PFSK-1 (cell line): Measurements from ENCODE around the gene ITGA3.

Experiments used
- FOXP2 ChIP-seq: optimal IDR thresholded peaks from 2 replicates; pipeline ENCODE3; 2011; ENCODE audit warnings: borderline replicate concordance, control low read depth, inconsistent platforms; ENCODE audit not compliant: insufficient read depth; ENCODE audit errors: extremely low read length, extremely low read depth
- POLR2AphosphoS5 ChIP-seq: IDR thresholded peaks from 2 replicates; pipeline ENCODE4 v1.6.1; 2012; ENCODE audit warnings: low read depth, mild to moderate bottlenecking, control low read depth, low read length, moderate library complexity
- REST ChIP-seq, 2 experiments: IDR thresholded peaks; 2 replicates each; pipeline versions ENCODE4 v1.6.1 to v1.8.0; 2011 to 2012; ENCODE audit warnings: low read depth in 2 of 2, low read length in 2 of 2, control low read depth in 1 of 2, inconsistent platforms in 1 of 2, mild to moderate bottlenecking in 1 of 2, moderate library complexity in 1 of 2; ENCODE audit not compliant: insufficient read depth in 1 of 2
- SIN3A ChIP-seq: IDR thresholded peaks from 2 replicates; pipeline ENCODE4 v1.6.1; 2012; ENCODE audit warnings: mild to moderate bottlenecking, low read length, moderate library complexity, borderline replicate concordance; ENCODE audit not compliant: insufficient read depth
- TAF1 ChIP-seq: IDR thresholded peaks from 2 replicates; pipeline ENCODE4 v1.6.1; 2012; ENCODE audit warnings: low read length, control low read depth, borderline replicate concordance; ENCODE audit not compliant: insufficient read depth

ITGA3 gene

GRCh38 chr17:50134206-50135110 is 78.5 kb downstream of the ITGA3 start:
- TF ChIP-seq SIN3A, result no peak
- no peak for TF ChIP-seq FOXP2
- TF ChIP-seq POLR2AphosphoS5, result no peak
- no peak for TF ChIP-seq TAF1
- TF ChIP-seq REST (IDR thresholded peaks at IDR 0.05; ENCODE audit: insufficient read depth in 1 of 2, low read depth in 2 of 2, low read length in 2 of 2), result no peak

- TF ChIP-seq POLR2AphosphoS5 (no peak), FOXP2 (no peak), REST (IDR thresholded peaks at IDR 0.05; ENCODE audit: insufficient read depth in 1 of 2, low read depth in 2 of 2, low read length in 2 of 2) (no peak), SIN3A (no peak), TAF1 (no peak)
Measured at GRCh38 chr17:50135316-50136095, 79.6 kb downstream of the ITGA3 start.

GRCh38 chr17:50136096-50136687 is 80.3 kb downstream of the ITGA3 start:
- TF ChIP-seq FOXP2 (no peak), TAF1 (no peak), POLR2AphosphoS5 (no peak), SIN3A (no peak)

- TF ChIP-seq POLR2AphosphoS5, result no peak
- TF ChIP-seq SIN3A, result no peak
- TF ChIP-seq FOXP2, result no peak
- TF ChIP-seq REST (IDR thresholded peaks at IDR 0.05; ENCODE audit: insufficient read depth in 1 of 2, low read depth in 2 of 2, low read length in 2 of 2), result no peak
- TF ChIP-seq TAF1, result no peak
Measured at GRCh38 chr17:50137042-50137441, 81.1 kb downstream of the ITGA3 start.

- TF ChIP-seq SIN3A (no peak), POLR2AphosphoS5 (no peak)
Measured at GRCh38 chr17:50139185-50139783, 83.4 kb downstream of the ITGA3 start.
